Stimulated activated CD8-positive, alpha-beta memory T cell treated with anti-CD3 and anti-CD28 coated beads, Interleukin-7, amount 100 ng/mL, for 24 hours (primary cell): ENCODE data around the gene STK35.

Experiments used
- DNase-seq: peaks from one replicate; pipeline ENCODE4 v3.0.0-alpha.2; 2020; ENCODE audit warnings: low read depth

STK35 gene

GRCh38 chr20:2135013-2135412 lies 33.4 kb downstream of the STK35 start:
- DNase-seq = no peak

DNA sequence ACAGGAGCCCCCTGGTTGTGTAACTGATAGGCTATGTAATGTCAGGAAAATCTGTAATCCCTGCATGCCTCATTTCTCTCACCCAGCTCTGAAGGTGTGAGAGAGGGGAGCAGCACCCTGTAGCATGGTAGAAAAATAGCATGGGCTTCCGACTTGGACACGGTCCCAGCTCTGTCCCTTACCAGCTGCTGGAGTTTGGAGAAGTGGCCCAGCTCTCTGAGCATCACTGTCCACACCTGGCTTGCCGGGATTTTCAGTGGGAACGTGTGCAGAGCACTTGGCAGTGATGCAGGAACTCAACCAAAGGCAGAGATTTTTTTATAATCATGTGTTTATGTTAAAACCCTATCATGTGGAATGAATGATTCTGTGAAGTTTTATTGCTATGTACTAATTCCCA lies 34.6 kb downstream of the STK35 start:
- DNase-seq = no peak

GRCh38 chr20:2137552-2138201 lies 36.0 kb downstream of the STK35 start:
- no peak for DNase-seq

GRCh38 chr20:2138396-2138795 lies 36.8 kb downstream of the STK35 start:
- no peak for DNase-seq

DNA sequence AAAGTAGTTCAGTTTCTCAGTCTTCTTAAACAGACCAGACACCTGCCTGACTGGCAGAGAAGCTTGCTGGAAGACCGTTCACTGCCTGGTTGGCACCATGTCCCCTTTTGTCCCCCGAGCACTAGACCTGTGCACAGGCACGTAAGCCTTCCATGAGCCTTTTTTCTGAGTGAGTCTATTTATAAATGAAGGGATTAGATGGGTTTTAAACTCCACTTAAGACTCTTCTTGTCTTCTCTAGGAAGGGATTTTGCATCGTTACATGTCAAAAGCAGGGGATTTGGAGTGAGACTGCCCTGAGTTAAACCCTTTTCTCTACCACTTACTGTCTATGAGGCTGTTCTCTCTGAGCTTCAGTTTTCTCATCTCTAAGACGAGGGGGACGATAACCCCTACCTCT lies 37.6 kb downstream of the STK35 start:
- no peak for DNase-seq

- DNase-seq = no peak
Observed at GRCh38 chr20:2139736-2140135, 38.1 kb downstream of the STK35 start.

GRCh38 chr20:2140561-2140960 lies 38.9 kb downstream of the STK35 start:
- DNase-seq = no peak

DNA sequence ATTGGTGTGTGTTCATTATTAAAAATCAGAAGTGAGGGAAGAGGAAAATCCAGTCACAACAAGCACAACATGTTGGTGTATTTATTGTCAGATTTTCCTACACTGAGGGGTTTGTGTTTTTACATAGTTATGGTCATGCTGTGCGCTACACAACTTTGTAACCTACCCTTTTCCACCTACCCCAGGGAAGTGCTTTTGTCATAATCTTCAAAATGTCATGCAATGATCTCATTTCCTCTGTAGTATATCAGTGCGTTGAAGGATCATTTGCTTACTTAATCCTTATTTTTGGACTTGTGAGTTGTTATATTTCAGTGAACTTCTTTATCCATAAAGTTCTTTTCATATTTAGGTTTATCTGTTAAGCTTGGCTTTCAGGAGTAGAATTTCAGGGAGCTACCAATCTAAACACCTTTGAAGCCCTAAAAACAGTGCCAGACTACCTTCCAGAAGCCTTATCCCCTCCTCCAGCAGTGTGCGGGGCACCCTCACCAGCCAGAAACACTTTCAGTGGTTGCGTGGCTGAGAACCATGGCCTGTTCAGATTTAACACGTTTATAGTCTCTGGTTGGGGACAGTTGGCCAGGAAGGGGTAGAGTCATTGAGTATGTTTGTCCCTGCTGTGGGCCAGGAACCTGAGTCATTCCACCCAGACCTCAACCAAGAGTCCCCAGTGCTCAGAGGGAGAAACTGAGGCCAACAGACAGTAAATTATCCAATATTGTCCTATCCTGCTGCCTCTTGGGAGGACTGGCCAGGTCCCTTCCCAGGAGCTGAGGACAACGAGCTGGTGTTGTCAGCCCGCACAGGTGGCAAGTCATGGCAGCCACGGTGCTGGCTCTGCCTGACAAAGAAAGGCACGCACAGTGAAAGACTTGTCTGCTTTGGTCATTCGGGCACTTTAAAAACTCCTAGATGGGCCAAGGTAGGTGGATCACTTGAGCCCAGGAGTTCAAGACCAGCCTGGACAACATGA lies 40.3 kb downstream of the STK35 start:
- DNase-seq = no peak

DNA sequence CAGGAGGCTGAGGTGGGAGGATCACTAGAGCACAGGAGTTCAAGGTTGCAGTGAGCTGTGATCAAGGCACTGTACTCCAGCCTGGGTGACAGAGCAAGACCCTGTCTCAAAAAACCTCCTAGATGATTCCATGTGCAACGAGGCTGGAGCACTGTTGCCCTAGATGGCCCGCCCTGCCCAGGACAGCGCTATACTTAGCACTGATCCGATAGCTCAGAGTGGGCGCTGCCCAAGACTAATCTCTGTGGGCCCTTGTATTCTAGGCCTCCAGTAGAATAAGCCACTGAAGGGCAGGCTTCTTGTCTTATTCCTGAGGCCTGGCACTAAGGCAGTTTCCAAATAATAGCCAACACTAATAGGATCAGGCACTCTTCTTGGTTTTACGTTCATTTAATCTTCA lies 41.0 kb downstream of the STK35 start:
- no peak for DNase-seq

GRCh38 chr20:2143594-2143993 lies 42.0 kb downstream of the STK35 start:
- no peak for DNase-seq

GRCh38 chr20:2144850-2145249 lies 43.2 kb downstream of the STK35 start:
- DNase-seq = no peak

DNA sequence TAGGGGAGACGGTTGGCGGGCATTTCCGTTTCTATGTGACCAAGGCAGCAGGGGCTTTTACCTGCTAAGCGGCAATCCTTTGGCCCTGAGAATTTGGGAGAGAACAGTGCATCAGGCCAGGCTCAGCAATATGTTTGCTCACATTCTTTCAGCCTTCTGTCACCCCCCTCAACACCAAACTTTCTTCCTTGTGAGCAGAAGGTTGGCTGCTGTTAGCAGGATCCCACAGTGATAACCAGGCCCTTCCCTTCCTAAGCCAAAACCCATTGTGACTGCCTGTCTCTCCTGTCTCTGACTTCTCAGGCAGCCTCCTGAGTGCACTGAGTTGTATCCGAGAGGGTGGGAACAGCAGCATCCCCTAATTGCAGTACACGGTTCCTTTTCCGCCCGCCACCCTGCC lies 43.7 kb downstream of the STK35 start:
- DNase-seq = no peak

DNA sequence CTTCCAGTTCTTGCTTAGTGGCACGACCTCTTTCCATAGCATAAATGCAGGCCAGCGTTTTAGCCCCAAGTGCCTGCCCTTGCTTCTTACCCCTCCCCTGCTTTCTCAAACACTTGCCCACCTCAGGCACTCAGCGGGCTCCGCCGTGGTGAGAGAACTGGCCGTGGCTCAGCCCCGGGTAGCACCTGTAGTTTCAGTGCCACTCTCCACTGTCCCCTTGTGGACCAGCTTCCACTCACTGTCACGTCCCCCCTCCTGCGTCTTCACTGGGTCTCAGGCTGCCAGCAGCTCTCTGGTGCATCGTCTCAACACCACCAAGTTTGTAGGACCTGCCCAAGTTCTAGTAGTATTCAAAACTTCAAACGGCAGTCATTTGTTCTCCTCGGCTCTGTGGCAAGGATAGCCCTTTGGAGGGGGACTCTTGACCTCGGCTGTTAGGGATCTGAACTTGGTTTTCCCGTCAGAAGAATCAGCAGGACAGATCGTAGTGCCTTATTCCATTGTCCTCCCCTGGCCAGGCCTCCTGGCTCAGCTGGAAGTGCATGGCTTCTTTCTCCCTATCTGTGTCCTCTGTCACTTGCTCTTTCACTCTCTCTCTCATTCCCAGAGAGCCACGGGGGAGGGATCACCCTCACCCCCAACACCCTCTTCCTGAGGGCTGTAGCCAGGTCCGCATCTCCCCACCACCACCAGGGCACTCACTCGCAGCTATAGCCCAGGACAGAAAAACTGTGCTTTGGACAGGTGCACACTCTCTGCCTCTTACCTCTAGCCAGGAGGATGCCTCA lies 44.6 kb downstream of the STK35 start:
- no peak for DNase-seq

DNA sequence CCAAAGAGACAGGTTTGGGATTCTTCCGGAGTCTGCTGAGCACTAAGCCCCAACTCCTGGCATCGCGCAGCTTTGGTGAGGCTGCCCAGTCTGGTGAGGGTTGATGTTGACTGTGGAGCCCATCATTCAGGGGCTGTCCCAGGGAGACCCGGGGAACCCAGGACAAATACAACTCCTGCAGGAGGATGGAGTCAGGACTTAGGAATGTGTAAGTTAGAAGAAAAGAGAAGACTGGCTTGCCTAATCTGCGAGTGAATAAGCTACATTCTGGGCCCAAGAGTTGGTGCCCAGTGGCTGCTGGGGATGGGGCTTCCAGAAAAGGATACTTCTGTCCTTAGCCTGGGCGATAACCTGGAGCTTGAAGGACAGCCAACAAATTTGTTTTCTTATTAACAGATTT lies 47.9 kb downstream of the STK35 start:
- DNase-seq = no peak

GRCh38 chr20:2150660-2151059 lies 49.0 kb downstream of the STK35 start:
- DNase-seq = no peak

DNA sequence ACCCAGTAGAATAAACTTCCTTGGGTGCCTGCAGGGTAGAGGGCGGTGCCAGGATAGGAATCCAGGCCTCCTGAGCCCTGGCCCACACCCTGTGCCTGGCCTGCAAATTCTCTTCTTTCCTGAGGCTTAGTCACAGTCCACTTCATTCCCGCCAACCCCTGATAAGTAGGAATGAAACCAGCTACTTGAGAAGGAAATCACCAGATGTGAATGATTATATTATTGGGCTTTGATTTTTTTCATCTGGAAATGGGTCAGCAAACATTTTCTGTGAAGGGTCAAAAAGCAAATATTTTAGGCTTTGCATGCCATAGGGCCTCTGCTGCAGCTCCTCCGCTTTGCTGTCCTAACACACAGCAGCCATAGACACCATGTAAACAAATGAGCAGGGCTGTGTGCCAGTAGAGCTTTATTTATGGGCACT lies 50.2 kb downstream of the STK35 start:
- DNase-seq = no peak

- DNase-seq = no peak
Observed at GRCh38 chr20:2152317-2152716, 50.7 kb downstream of the STK35 start.

- DNase-seq = no peak
Observed at GRCh38 chr20:2153326-2153725, 51.7 kb downstream of the STK35 start.

DNA sequence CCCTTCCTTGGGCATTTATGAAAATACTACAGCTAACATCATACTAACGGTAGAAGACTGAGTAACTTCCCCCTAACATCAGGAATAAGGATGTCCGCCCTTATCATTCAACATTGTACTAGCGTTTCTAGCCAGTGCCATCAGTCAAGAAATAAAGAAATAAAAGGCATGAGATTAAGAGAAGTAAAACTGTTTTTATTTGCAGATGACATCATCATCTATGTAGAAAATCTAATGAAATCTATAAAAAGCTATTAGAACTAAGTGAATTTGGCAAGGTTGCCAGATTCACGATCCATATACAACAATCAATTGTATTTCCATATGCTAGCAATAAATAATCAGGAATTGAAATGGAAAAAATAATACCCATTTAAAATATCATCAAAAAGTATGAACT lies 54.6 kb downstream of the STK35 start:
- no peak for DNase-seq

DNA sequence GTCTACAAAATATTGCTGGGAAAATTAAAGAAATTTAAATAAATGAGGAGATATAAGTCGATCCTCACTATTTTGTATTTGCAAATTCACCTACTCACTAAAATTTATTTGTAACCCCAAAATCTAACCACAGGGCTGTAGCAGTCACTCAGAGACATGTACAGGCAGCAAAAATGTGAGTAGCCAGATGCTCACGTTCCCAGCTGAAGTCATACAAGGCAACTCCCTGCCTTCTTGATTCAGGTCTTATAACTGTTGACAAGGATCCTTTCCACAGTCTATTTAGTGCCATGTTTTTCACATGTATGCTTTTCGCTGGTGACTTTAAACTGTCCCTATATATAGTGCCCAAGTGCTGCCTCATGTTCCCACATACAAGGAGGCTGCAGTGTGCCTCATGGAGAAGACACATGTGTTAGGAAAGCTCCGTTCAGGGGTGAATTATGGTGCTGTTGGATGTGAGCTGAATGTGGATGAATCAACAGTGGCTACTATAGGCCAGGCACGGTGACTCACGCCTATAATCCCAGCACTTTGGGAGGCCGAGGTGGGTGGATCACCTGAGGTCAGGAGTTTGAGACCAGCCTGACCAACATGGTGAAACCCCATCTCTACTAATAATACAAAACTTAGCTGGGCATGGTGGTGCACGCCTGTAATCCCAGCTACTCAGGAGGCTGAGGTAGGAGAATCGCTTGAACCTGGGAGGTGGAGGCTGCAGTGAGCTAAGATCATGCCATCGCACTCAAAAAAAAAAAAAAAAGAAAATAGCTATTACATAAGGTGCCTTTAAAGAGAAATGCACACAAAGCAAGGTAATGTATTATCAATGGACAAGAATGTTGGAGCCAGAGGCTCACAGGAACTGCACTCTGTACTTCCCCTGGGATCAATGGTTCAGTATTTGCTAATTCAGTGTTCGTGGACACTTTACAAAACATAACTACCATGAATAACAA lies 55.3 kb downstream of the STK35 start:
- no peak for DNase-seq

GRCh38 chr20:2162125-2162822 lies 60.6 kb downstream of the STK35 start:
- DNase-seq = no peak
